Measurements from ENCODE around the gene RNASE7. TPM values are rescaled to one million over a fixed set of nuclear protein-coding genes. Genes with fewer than 3 reads are reported as not detected.
A peak's percentile ranks its signal among the peaks of the same experiment; 100 is the strongest.

Gene RNASE7
- total RNA-seq, 4 donors from 2014 or later = 10.3 to 46.9 (median 35.4) TPM

DNA sequence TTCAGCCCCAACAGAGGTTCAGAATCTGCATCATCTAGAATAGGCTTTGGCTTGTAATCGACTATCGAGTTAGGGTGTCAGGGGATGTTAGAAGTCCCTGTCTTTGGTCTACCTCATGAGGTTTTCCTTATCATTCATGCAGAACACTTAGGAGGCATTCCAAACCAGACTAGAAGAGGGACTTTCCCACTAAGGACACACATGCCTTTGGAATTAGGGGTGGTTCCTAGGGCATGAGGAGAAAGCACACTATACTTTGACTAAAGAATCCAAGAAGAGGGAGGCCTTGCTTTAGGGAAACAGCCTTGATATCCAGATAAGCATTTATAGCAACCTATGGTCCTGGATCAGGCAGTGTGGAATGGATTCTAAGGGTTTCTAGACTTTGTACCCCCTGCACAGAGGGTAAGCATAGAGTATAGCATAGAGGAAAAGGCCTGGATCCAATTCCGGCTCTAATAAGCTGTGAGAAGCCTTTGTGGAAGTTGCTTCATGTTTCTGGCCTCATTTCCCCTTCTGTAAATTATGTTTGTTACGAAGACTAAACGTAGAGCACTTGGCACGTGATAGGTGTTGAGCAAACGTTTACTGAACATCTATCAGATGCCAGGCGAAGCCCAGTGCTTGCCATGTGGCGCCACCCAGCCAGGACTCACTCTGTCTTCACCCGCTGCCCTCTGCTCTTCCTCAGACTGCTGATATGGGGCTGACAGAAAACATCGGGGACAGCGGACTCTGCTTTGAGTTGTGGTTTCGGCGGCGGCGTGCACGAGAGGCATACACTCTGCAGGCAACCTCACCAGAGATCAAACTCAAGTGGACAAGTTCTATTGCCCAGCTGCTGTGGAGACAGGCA lies 43.1 kb downstream of the RNASE7 start:
- no peak for DNase-seq (ENCODE audit: low spot score in 2 of 2)
- TF ChIP-seq EP300 (IDR thresholded peaks at IDR 0.05) (no peak), POLR2AphosphoS5 (IDR thresholded peaks at IDR 0.05) (no peak), POLR2A (IDR thresholded peaks at IDR 0.05) (no peak)
- TF ChIP-seq, protein P1, sequence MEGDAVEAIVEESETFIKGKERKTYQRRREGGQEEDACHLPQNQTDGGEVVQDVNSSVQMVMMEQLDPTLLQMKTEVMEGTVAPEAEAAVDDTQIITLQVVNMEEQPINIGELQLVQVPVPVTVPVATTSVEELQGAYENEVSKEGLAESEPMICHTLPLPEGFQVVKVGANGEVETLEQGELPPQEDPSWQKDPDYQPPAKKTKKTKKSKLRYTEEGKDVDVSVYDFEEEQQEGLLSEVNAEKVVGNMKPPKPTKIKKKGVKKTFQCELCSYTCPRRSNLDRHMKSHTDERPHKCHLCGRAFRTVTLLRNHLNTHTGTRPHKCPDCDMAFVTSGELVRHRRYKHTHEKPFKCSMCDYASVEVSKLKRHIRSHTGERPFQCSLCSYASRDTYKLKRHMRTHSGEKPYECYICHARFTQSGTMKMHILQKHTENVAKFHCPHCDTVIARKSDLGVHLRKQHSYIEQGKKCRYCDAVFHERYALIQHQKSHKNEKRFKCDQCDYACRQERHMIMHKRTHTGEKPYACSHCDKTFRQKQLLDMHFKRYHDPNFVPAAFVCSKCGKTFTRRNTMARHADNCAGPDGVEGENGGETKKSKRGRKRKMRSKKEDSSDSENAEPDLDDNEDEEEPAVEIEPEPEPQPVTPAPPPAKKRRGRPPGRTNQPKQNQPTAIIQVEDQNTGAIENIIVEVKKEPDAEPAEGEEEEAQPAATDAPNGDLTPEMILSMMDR (IDR thresholded peaks at IDR 0.05) = no peak
- H3K9me3 ChIP-seq = no peaks in the 10 kb centered on the region
- H3K4me1 ChIP-seq = peaks cover 17% of the 10 kb centered on the region
- no peak overlapping the region for H3K4me3 ChIP-seq
- H3K27ac ChIP-seq = peak overlapping the region; percentile 43
- WGBS = 60% methylated on average over 16 of the region's 17 CpGs
- H3K27me3 ChIP-seq = no peaks in the 10 kb centered on the region
- H3K36me3 ChIP-seq = peaks cover 73% of the 10 kb centered on the region

DNA sequence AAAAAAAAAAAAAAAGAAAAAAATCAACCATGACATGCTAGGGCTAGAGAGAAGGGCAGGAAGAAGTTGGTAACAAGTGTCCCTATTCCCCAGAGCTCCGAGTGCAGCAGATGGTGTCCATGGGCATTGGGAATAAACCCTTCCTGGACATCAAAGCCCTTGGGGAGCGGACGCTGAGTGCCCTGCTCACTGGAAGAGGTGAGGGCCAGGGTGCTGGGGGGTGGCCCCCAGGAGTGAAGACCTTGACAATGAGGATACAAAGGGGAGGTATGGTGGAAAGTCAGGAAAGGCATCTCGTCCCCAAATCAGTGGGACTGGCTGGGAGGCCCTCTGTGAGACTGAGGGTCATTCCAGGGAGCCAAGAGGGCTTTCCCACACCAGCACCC lies 44.7 kb downstream of the RNASE7 start:
- no peaks in the 10 kb centered on the region for H3K9me3 ChIP-seq
- peaks cover 17% of the 10 kb centered on the region for H3K4me1 ChIP-seq
- 86% methylated on average over 4 of the region's 4 CpGs for WGBS
- H3K27me3 ChIP-seq = no peaks in the 10 kb centered on the region
- peak in 1 of 2 donors; percentile 57 for DNase-seq (ENCODE audit: low spot score in 2 of 2)
- TF ChIP-seq POLR2A (IDR thresholded peaks at IDR 0.05) (no peak), POLR2AphosphoS5 (IDR thresholded peaks at IDR 0.05) (no peak), EP300 (IDR thresholded peaks at IDR 0.05) (no peak)
- TF ChIP-seq, protein P1 (IDR thresholded peaks at IDR 0.05) = no peak
- H3K36me3 ChIP-seq = peaks cover 73% of the 10 kb centered on the region
- no peak overlapping the region for H3K4me3 ChIP-seq
- peak overlapping the region; percentile 34 for H3K27ac ChIP-seq

DNA sequence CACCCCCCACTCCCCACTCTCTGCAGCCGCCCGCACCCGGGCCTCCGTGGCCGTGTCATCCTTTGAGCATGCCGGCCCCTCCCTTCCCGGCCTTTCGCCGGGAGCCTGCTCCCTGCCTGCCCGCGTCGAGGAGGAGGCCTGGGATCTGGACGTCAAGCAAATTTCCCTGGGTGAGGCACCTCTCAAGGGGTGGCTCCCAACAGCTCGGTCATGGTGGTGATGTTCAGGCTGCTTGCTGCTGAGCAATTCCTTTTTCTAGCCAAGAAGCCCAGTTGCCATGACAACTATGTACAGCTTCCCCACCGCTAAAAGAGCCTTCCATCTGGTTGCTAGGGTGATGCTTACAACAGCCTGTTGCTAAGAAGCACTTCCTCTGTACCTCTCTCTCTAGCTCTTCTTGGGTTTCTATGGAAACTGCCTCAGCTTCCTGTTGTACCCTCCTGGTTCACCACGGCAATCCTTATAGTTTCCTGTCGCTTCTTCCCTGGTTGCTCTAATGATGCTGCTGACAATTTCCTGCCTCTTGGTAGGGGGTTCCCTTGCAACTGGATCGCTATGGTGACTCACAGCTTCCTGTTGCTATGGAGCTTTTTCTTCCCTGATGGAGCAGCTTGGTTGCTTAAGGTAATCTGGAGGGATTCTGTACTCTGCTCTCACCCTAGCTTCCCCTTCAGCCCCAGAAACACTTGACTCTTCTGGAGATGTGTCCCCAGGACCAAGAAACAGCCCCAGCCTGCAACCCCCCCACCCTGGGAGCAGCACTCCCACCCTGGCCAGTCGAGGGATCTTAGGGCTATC lies 45.3 kb downstream of the RNASE7 start:
- H3K4me3 ChIP-seq = no peak overlapping the region
- H3K9me3 ChIP-seq = no peaks in the 10 kb centered on the region
- H3K4me1 ChIP-seq = peaks cover 22% of the 10 kb centered on the region
- peaks cover 71% of the 10 kb centered on the region for H3K36me3 ChIP-seq
- 35% methylated on average over 19 of the region's 19 CpGs for WGBS
- no peaks in the 10 kb centered on the region for H3K27me3 ChIP-seq
- no peak for DNase-seq (ENCODE audit: low spot score in 2 of 2)
- TF ChIP-seq, protein P1 (IDR thresholded peaks at IDR 0.05) = no peak
- TF ChIP-seq EP300 (IDR thresholded peaks at IDR 0.05) (no peak), POLR2AphosphoS5 (IDR thresholded peaks at IDR 0.05) (no peak), POLR2A (IDR thresholded peaks at IDR 0.05) (no peak)
- peak overlapping the region; percentile 34 for H3K27ac ChIP-seq

DNA sequence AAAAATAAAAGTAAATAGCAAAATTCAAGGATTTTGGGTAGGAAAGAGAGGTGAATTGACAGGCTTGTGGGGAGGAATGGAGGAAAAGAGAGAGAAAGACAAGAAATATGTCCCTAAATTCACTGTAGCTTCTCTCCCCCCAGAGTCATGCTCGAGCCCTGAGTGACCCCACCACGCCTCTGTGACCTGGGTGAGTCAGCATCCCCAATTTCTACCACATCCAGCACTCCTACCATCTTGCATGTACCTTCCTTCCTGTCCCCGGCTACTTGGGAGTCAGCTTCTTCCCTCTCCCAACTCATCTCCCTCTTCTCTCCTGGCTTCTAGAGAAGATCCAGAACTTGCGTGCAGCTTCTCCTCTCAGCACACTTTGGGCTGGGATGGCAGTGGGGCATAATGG lies 46.5 kb downstream of the RNASE7 start:
- Histone ChIP-seq H3K4me1 (peaks cover 28% of the 10 kb centered on the region), H3K27ac (no peak overlapping the region), H3K27me3 (no peaks in the 10 kb centered on the region), H3K9me3 (no peaks in the 10 kb centered on the region), H3K4me3 (no peak overlapping the region), H3K36me3 (peaks cover 67% of the 10 kb centered on the region)
- no peak for DNase-seq (ENCODE audit: low spot score in 2 of 2)
- TF ChIP-seq, protein P1 (IDR thresholded peaks at IDR 0.05) = no peak
- TF ChIP-seq POLR2A (IDR thresholded peaks at IDR 0.05) = no peak
- no peak for TF ChIP-seq POLR2AphosphoS5 (IDR thresholded peaks at IDR 0.05)
- TF ChIP-seq EP300 (IDR thresholded peaks at IDR 0.05) = no peak
- WGBS = 78% methylated on average over 4 of the region's 4 CpGs

DNA sequence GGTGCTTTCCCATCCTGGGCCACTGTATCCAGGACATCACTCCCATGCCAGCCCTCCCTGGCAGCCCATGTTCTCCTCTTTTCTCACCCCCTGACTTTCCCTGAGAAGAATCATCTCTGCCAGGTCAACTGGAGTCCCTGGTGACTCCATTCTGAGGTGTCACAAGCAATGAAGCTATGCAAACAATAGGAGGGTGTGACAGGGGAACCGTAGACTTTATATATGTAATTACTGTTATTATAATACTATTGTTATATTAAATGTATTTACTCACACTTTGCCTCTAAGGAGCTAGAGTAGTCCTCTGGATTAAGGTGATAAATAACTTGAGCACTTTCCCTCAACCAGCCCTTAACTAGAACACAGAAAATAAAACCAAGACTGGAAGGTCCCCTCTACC lies 47.1 kb downstream of the RNASE7 start:
- no peak overlapping the region for H3K27ac ChIP-seq
- no peak overlapping the region for H3K4me3 ChIP-seq
- peaks cover 32% of the 10 kb centered on the region for H3K4me1 ChIP-seq
- no peak for DNase-seq (ENCODE audit: low spot score in 2 of 2)
- no peaks in the 10 kb centered on the region for H3K9me3 ChIP-seq
- no peaks in the 10 kb centered on the region for H3K27me3 ChIP-seq
- WGBS = 53% methylated on average over 1 of the region's 1 CpG
- peaks cover 61% of the 10 kb centered on the region for H3K36me3 ChIP-seq
- TF ChIP-seq, protein P1 (IDR thresholded peaks at IDR 0.05) = no peak
- no peak for TF ChIP-seq POLR2AphosphoS5 (IDR thresholded peaks at IDR 0.05)

All from suprapubic skin (tissue), 4 donors.